SU-DHL-6 (cell line): Measurements from ENCODE around the gene ZNF710.

Source experiments
- H2AFZ ChIP-seq: fragments of 200-600 bp; sonication (generic); 2 replicates; pipeline ENCODE4 v1.6.1; 2014; ENCODE audit warnings: low read depth, mild to moderate bottlenecking, moderate library complexity, mixed read lengths, antibody characterized with exemption, low read length; ENCODE audit not compliant: severe bottlenecking
- H3F3A ChIP-seq: fragments of 200-600 bp; shearing (Covaris generic); 2 replicates; pipeline ENCODE4 v1.6.0; 2016; ENCODE audit warnings: antibody characterized with exemption, mild to moderate bottlenecking; ENCODE audit not compliant: insufficient read depth
- H3K27ac ChIP-seq: fragments of 200-600 bp; sonication (generic); 2 replicates; pipeline ENCODE4 v1.5.1; 2016; ENCODE audit warnings: low read depth, mild to moderate bottlenecking, low read length, moderate library complexity, mixed read lengths
- H3K27me3 ChIP-seq: fragments of 200-600 bp; sonication (generic), shearing (Covaris generic); 2 replicates; pipeline ENCODE4 v1.6.0; 2014; ENCODE audit warnings: mild to moderate bottlenecking, low read length
- H3K36me3 ChIP-seq: fragments of 200-600 bp; sonication (generic); 2 replicates; pipeline ENCODE4 v1.6.1; 2014; ENCODE audit warnings: mild to moderate bottlenecking, low read length, mixed read lengths
- H3K4me2 ChIP-seq: fragments of 300-600, 200-600 bp; shearing (Covaris generic), sonication (generic); 2 replicates; pipeline ENCODE4 v1.6.0; 2014; ENCODE audit warnings: low read length, low read depth, mild to moderate bottlenecking; ENCODE audit not compliant: poor library complexity, severe bottlenecking
- H3K4me3 ChIP-seq: fragments of 200-600 bp; sonication (generic); 2 replicates; pipeline ENCODE4 v1.5.1; 2014; ENCODE audit warnings: antibody characterized with exemption, low read length, mild to moderate bottlenecking, mixed read lengths; ENCODE audit not compliant: insufficient read depth, poor library complexity, severe bottlenecking
- H3K79me2 ChIP-seq: fragments of 200-600 bp; sonication (generic); 2 replicates; pipeline ENCODE4 v1.6.1; 2014; ENCODE audit warnings: mild to moderate bottlenecking, low read length, moderate library complexity; ENCODE audit not compliant: insufficient read depth
- H3K9ac ChIP-seq: fragments of 200-600 bp; sonication (generic); 2 replicates; pipeline ENCODE4 v1.7.0; 2014; ENCODE audit warnings: mild to moderate bottlenecking, low read length
- H3K9me2 ChIP-seq: fragments of 200-600 bp; sonication (generic); replicated peaks from 2 replicates; pipeline ENCODE4 v1.6.1; 2014; ENCODE audit warnings: low read length; ENCODE audit not compliant: insufficient read depth
- H3K9me3 ChIP-seq: fragments of 200-600 bp; sonication (generic); 2 replicates; pipeline ENCODE4 v1.6.1; 2014; ENCODE audit warnings: low read length, mixed read lengths; ENCODE audit not compliant: insufficient read depth
- H4K20me1 ChIP-seq: fragments of 200-600 bp; sonication (generic); 2 replicates; pipeline ENCODE4 v1.6.1; 2014; ENCODE audit warnings: low read depth, mild to moderate bottlenecking, antibody characterized with exemption, low read length, moderate library complexity, mixed read lengths
- CTCF ChIP-seq: fragments of 200-600 bp; sonication (generic); IDR thresholded peaks from one replicate; pipeline ENCODE4 v1.5.1; 2017; ENCODE audit warnings: antibody characterized with exemption, mild to moderate bottlenecking, low read length, moderate library complexity; ENCODE audit not compliant: insufficient read depth, poor library complexity, severe bottlenecking
- EZH2phosphoT487 ChIP-seq: fragments of 200-600 bp; sonication (generic), shearing (Covaris generic); conservative IDR thresholded peaks from 2 replicates; pipeline ENCODE4 v1.6.1; 2018; ENCODE audit warnings: mild to moderate bottlenecking, antibody characterized with exemption, low read length, moderate library complexity, mixed read lengths

The ZNF710 gene

DNA sequence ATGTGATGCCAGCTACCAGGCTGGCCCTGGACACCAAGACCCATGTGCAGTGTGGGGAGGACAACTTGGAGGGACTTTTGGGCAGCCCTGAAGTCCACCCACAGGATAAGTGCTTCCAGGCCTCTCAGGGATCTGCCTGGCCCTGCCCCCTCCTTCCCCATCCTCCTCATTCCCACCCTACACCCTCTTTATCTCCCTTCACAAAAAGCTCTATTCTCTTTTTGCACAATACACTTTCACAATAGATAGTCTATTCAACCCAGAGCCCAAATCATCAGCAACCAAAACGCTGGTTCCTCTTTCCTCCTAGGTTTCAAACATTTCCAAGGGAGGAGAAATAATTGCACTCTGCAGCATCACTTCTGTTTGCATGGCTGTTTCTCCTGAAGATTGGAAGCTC, 7.8 kb upstream of the ZNF710 start:
- Histone ChIP-seq H2AFZ (no peak overlapping the region), H3K27me3 (no peaks in the 10 kb centered on the region), H3K36me3 (no peaks in the 10 kb centered on the region), H3K4me2 (no peak overlapping the region), H3K9me3 (no peaks in the 10 kb centered on the region), H3K9me2 (no peaks in the 10 kb centered on the region), H3K27ac (no peak overlapping the region), H3K4me3 (no peak overlapping the region), H3K79me2 (no peaks in the 10 kb centered on the region), H3K9ac (no peak overlapping the region), H3F3A (no peaks in the 10 kb centered on the region), H4K20me1 (no peaks in the 10 kb centered on the region)
- TF ChIP-seq CTCF (no peak), EZH2phosphoT487 (no peak)

DNA sequence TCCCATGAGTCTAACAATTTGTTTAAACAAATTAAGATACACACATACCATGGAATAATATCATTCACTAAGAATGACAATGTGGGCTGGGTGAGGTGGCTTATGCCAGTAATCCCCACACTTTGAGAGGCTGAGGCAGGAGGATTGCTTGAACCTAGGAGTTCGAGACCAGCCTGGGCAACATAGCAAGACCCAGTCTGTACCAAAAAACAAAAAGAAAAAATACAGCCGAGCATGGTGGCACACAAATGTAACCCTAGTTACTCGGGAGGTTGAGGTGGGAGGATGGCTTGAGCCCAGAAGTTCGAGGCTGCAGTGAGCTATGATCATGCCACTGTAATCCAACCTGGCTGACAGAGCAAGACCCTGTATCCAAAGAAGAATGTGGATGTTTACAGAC, 4.0 kb upstream of the ZNF710 start:
- Histone ChIP-seq H3K9me3 (no peaks in the 10 kb centered on the region), H3K9me2 (no peaks in the 10 kb centered on the region), H3K36me3 (no peaks in the 10 kb centered on the region), H3F3A (0 out of 2 replicates have a peak, but pooled peaks cover 7% of the 10 kb centered on the region), H3K4me2 (no peak overlapping the region), H3K27ac (no peak overlapping the region), H3K4me3 (no peak overlapping the region), H3K79me2 (no peaks in the 10 kb centered on the region), H4K20me1 (no peaks in the 10 kb centered on the region), H3K27me3 (no peaks in the 10 kb centered on the region), H2AFZ (no peak overlapping the region), H3K9ac (no peak overlapping the region)
- TF ChIP-seq CTCF (no peak), EZH2phosphoT487 (no peak)

- Histone ChIP-seq H3K27me3 (no peaks in the 10 kb centered on the region), H3K4me2 (no peak overlapping the region), H3F3A (0 out of 2 replicates have a peak, but pooled peaks cover 7% of the 10 kb centered on the region), H3K36me3 (no peaks in the 10 kb centered on the region), H3K9me2 (no peaks in the 10 kb centered on the region), H3K9ac (no peak overlapping the region), H3K4me3 (no peak overlapping the region), H3K9me3 (no peaks in the 10 kb centered on the region), H3K27ac (no peak overlapping the region), H4K20me1 (no peaks in the 10 kb centered on the region), H2AFZ (no peak overlapping the region), H3K79me2 (no peaks in the 10 kb centered on the region)
- TF ChIP-seq EZH2phosphoT487: no peak
- no peak for TF ChIP-seq CTCF
Measured at GRCh38 chr15:89998141-89998661, 2.9 kb upstream of the ZNF710 start.
